Retina (tissue), 1 donor: Measurements from ENCODE around the gene ATOX1.
A peak's percentile ranks its signal among the peaks of the same experiment; 100 is the strongest.
"Not testable (repeated sequence)": the region's sequence is repeated elsewhere in the genome, so short reads cannot be mapped to it uniquely, and the experiment has no call there.

Source experiments
- DNase-seq: peaks from one replicate; pipeline ENCODE4 v3.0.0-alpha.2; 2016

The ATOX1 gene

DNA sequence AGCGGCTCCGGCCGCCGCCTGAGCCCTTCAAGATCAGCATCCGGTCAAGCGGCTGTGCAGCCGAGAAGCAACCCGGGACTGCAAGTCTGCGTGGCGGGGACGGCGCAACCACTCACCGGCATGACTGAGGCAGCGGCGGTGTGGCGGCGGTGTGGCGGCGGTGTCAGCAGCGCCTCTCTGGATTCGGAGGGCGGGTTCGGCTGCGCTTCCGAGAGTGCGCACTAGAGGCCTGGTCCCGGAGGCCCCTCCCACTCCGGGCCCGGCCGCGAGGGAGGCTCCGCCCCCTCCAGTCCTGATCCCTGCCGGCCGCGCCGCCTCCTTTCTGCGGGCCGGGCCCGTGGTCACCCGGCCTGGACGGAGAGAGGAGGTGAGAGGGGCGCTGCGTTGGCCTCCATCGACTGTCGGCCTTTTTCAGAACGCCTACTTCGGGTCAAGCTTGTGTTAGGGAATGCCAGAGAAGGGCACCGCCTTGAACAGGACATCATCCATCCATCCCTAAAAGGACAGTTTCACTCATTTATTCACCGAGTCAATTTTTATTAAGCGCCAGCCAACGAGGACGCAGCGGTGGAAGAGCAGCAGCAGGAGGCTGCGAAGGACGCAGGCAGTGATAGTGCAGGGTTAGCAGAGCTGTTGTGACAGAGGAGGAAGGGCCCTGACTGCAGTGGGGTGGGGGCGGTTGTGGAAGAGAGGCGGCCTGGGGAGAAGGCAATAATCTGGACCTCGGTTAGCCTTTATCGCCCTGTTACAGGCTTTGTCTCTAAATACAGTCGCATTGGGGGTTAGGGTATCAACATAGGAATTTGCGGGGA, at the start of gene ATOX1:
Gene ATOX1 (minus strand): TSS at position 202 of the 812 bp plus-strand sequence. CDS start 80 bp downstream, at position 122.
- DNase-seq, result peak; percentile 96

DNA sequence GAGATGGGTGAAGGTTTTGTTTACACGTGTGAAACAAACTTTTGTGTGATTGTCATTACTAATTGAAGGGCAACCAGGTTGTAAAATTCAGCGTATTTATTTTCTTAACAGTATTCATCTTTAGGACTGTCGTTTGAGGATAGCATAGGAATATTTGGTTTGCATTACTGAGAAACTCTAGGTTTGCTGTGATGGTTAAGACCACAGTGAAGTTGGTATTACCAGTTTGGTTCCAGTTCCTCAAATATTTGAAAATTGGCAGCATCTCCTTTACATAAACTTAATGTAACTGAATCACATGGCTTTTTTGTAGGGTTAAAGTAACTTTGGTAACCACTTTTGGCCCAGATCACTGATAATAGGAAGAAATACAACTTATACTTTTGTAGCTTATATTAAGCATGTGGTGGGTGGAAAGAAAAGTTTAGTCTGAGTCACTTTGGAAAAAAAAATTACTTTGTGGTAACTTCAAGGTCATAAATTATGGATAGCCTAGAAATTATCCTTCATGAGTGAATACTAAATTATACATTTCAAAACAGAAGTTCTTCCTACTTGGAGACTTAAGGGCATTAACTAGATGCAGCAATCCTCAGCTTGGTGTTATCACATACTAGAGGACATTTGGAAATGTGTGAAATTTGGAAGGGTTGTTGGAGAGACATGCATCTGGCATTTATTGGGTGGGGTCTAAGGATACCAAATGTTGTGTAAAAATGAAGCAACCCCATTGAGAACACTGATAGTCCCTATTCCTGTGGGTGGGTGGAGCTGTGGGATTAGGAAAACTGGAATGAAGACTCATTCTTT, 47.2 kb upstream of the ATOX1 start:
- DNase-seq, result no peak

- DNase-seq, result no peak
Observed at GRCh38 chr5:151800532-151800931, 42.1 kb upstream of the ATOX1 start.

- no peak for DNase-seq
Observed at GRCh38 chr5:151799407-151799806, 41.0 kb upstream of the ATOX1 start.

DNA sequence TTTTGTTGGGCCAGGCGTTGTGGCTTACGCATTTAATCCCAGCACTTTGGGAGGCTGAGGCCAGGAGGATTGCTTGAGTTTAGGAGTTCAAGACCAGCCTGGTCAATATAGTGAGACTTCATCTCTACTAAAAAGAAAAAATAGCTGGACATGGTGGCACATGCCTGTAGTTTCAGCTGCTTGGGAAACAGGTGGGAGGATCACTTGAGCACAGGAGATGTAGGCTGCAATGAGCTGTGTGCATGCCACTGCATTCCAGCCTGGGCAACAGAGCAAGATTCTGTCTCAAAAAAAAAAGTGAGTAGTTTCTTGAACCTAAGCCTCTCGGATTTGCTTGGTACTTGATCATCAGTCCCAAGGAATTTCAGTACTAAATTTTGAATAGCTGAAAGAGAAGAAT, 40.2 kb upstream of the ATOX1 start:
- DNase-seq, result no peak

DNA sequence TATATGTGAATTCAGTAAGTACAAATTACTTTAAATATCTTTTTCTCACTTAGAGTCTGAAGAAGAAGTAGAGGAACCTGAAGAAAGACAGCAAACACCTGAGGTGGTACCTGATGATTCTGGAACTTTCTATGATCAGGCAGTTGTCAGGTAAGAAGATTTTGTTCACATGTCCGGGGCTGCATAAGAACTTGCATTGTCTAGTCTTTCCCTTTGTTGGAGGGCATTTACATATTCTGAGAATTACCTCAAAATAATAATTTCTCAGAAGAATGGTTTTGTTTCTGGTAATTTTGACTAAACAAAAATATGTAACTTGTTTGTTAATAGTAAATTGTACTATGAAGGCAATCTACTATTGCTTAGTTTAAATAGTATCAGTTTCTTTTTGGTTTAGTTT, 37.0 kb upstream of the ATOX1 start:
- DNase-seq, result no peak

DNA sequence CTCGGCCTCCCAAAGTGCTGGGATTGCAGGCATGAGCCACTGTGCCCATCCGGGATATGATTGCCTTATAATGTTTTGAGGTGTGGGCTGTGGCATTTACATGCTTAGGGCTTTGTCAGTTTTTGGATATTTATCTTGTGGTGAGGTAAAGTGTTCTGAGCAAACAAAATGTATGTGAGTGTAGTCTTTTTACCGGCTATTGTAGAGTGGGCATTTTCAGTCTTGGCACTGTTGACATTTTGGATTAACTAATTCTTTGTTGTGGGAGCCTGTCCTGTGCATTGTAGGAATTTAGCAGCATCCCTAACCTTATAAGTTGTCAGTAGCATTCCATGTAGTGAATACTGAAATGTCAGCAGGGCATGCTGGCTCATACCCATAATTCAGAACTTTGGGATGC, 34.9 kb upstream of the ATOX1 start:
- no peak for DNase-seq

DNA sequence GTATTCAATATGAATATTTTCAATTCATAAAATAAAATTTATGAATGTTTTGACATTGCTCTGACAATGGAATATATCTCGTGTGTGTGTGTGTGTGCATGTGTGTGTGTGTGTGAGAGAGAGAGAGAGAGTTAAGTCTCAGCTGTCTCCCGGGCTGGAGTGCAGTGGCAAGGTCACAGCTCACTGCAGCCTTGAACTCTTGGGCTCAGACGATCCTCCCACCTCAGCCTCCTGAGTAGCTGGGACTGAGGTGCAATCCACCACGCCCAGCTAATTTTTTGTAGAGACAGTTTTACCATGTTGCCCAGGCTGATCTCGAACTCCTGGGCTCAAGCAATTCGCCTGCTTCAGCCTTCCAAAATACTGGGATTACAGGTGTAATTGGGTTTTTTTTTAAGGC, 29.4 kb upstream of the ATOX1 start:
- no peak for DNase-seq

GRCh38 chr5:151786468-151786867, 28.0 kb upstream of the ATOX1 start:
- DNase-seq, result no peak

GRCh38 chr5:151784141-151784540, 25.7 kb upstream of the ATOX1 start:
- DNase-seq, result no peak

- not testable (repeated sequence) for DNase-seq
Observed at GRCh38 chr5:151783664-151784063, 25.2 kb upstream of the ATOX1 start.

DNA sequence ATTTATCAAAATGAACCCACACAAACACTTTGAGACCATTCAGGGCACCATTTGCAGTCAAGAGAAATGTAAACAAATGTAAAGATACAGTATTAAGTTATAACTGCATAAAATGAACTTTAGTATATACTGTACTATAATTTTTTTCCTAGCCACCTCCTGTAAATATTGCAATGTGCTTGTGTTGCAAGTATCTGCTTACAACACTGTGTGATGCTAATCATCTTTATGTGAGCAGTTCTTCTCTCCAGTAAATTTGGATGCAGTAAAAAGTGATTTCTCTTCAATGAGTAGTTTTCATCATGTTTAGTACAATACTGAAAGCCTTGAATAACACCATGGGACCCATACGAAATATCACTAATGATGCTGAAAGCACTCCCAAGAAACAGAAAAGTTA, 22.8 kb upstream of the ATOX1 start:
- DNase-seq, result no peak

GRCh38 chr5:151780348-151780747, 21.9 kb upstream of the ATOX1 start:
- DNase-seq, result no peak

DNA sequence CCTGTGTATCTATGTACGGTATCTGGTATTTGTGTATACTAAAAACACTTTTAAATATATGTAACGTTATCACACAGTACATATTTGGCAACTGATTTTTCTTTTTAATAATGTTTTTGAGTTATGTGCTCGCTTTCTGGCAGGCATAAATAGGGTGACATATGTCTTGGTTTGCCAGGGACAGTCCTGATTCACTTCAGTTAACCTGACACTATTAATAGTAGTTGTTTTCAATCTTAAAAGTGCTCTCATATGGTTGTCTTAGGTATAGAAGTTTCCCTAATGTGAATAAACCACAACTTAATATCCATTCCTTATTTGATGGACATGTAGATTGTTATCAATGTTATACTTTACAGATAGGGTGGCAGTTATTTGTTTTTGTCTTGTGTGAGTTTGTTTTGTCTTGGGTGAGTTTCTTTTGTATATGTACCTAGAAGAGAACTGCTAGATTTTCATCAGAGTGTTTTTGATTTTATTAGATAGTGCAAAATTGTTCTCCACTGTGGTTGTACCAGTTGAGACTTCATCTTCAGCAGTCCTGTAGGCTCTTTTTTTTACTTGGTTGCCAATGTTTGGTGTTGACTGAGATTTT, 21.2 kb upstream of the ATOX1 start:
- no peak for DNase-seq

- no peak for DNase-seq
Observed at GRCh38 chr5:151775025-151775606, 16.7 kb upstream of the ATOX1 start.

- DNase-seq, result no peak
Observed at GRCh38 chr5:151773951-151774350, 15.5 kb upstream of the ATOX1 start.

GRCh38 chr5:151772846-151773561, 14.6 kb upstream of the ATOX1 start:
- no peak for DNase-seq

- peak; percentile 88 for DNase-seq
Observed at GRCh38 chr5:151772029-151772845, 13.8 kb upstream of the ATOX1 start.

GRCh38 chr5:151771259-151772028, 13.0 kb upstream of the ATOX1 start, which contains the start of gene G3BP1:
TSS of gene G3BP1 (plus strand) at chr5:151771954. CDS start at chr5:151786621, 14,667 bp downstream.
- peak; percentile 98 for DNase-seq

- peak; percentile 96 for DNase-seq
Observed at GRCh38 chr5:151770383-151771258, 12.2 kb upstream of the ATOX1 start.
